Neural cell (in vitro differentiated cells): ENCODE measurements around the gene HSD11B2. TPM values are rescaled to one million over a fixed set of nuclear protein-coding genes. Genes with fewer than 3 reads are reported as not detected.

Experiments
- H2AFZ ChIP-seq: fragments of 200-600, 300-800 bp; sonication (generic), shearing (Covaris generic); 2 replicates; pipeline ENCODE4 v1.6.0; 2014; ENCODE audit warnings: low read depth, mild to moderate bottlenecking, antibody characterized with exemption, low read length, moderate library complexity
- H3F3A ChIP-seq: fragments of 200-600 bp; shearing (Covaris generic); 2 replicates; pipeline ENCODE4 v1.6.1; 2016; ENCODE audit warnings: mild to moderate bottlenecking, moderate library complexity, mixed read lengths, antibody characterized with exemption, low read length; ENCODE audit not compliant: insufficient read depth, poor library complexity, severe bottlenecking
- H3K27ac ChIP-seq: fragments of 200-600, 300-800 bp; sonication (generic), shearing (Covaris generic); 2 replicates; pipeline ENCODE4 v1.5.1; 2014; ENCODE audit warnings: mild to moderate bottlenecking, low read length, moderate library complexity
- H3K27me3 ChIP-seq: fragments of 300-800, 200-600 bp; sonication (generic), shearing (Covaris generic); 2 replicates; pipeline ENCODE4 v1.6.0; 2014; ENCODE audit warnings: mild to moderate bottlenecking, low read depth, low read length, moderate library complexity; ENCODE audit not compliant: insufficient read depth
- H3K36me3 ChIP-seq: fragments of 300-800, 200-600 bp; sonication (generic), shearing (Covaris generic); 2 replicates; pipeline ENCODE4 v1.5.1; 2014; ENCODE audit warnings: mild to moderate bottlenecking, antibody characterized with exemption, low read length, moderate library complexity; ENCODE audit not compliant: insufficient read depth
- H3K4me2 ChIP-seq: fragments of 300-800, 200-600 bp; sonication (generic), shearing (Covaris generic); 2 replicates; pipeline ENCODE4 v1.6.0; 2014; ENCODE audit warnings: mild to moderate bottlenecking, low read length
- H3K4me3 ChIP-seq: fragments of 300-800, 200-600 bp; sonication (generic), shearing (Covaris generic); 2 replicates; pipeline ENCODE4 v1.5.1; 2014; ENCODE audit warnings: mild to moderate bottlenecking, low read length, moderate library complexity
- H3K79me2 ChIP-seq: fragments of 200-600 bp; shearing (Covaris generic); replicated peaks from 2 replicates; pipeline ENCODE4 v1.6.0; 2014; ENCODE audit warnings: mild to moderate bottlenecking, low read length, moderate library complexity; ENCODE audit not compliant: insufficient read depth
- H3K9ac ChIP-seq: fragments of 300-800, 200-600 bp; sonication (generic), shearing (Covaris generic); 2 replicates; pipeline ENCODE4 v1.6.1; 2016; ENCODE audit warnings: mild to moderate bottlenecking, low read length, mixed read lengths
- H3K9me2 ChIP-seq: fragments of 200-600 bp; shearing (Covaris generic); 2 replicates; pipeline ENCODE4 v1.6.1; 2016; ENCODE audit warnings: mild to moderate bottlenecking, low read length, mixed read lengths; ENCODE audit not compliant: insufficient read depth
- H3K9me3 ChIP-seq: fragments of 200-600, 300-800 bp; sonication (generic), shearing (Covaris generic); 2 replicates; pipeline ENCODE4 v1.6.1; 2016; ENCODE audit warnings: mild to moderate bottlenecking, mixed run types, low read length, moderate library complexity, mixed read lengths
- H4K20me1 ChIP-seq: fragments of 200-600 bp; shearing (Covaris generic); 2 replicates; pipeline ENCODE4 v1.6.1; 2016; ENCODE audit warnings: mild to moderate bottlenecking, mixed run types; ENCODE audit not compliant: insufficient read depth
- CTCF ChIP-seq: fragments of 450-650 bp; IDR thresholded peaks from 2 replicates; pipeline ENCODE4 v1.5.1; 2014; ENCODE audit warnings: antibody characterized with exemption, mild to moderate bottlenecking, moderate library complexity; ENCODE audit not compliant: poor library complexity, severe bottlenecking
- EP300 ChIP-seq: fragments of 450-650 bp; conservative IDR thresholded peaks from 2 replicates; pipeline ENCODE4 v1.6.1; 2014; ENCODE audit warnings: antibody characterized with exemption, mild to moderate bottlenecking, moderate library complexity; ENCODE audit not compliant: poor library complexity, severe bottlenecking
- EZH2 ChIP-seq: fragments of 200-600, 300-800 bp; shearing (Covaris generic), sonication (generic); IDR thresholded peaks from 2 replicates; pipeline ENCODE4 v1.6.1; 2014; ENCODE audit warnings: antibody characterized with exemption, low read length, borderline replicate concordance, mild to moderate bottlenecking; ENCODE audit not compliant: insufficient read depth, poor library complexity, severe bottlenecking
- MXI1 ChIP-seq: fragments of 450-650 bp; conservative IDR thresholded peaks from 2 replicates; pipeline ENCODE4 v1.6.1; 2014; ENCODE audit warnings: antibody characterized with exemption, mild to moderate bottlenecking; ENCODE audit not compliant: poor library complexity, severe bottlenecking
- RAD21 ChIP-seq: fragments of 450-650 bp; conservative IDR thresholded peaks from 2 replicates; pipeline ENCODE4 v1.6.1; 2014; ENCODE audit warnings: antibody characterized with exemption, mild to moderate bottlenecking, moderate library complexity
- REST ChIP-seq: IDR thresholded peaks from 2 replicates; pipeline ENCODE4 v1.6.1; 2012; ENCODE audit warnings: borderline replicate concordance
- SMC3 ChIP-seq: fragments of 450-650 bp; conservative IDR thresholded peaks from 2 replicates; pipeline ENCODE4 v1.6.1; 2014; ENCODE audit warnings: antibody characterized with exemption, mild to moderate bottlenecking, moderate library complexity; ENCODE audit not compliant: poor library complexity
- TAF1 ChIP-seq: IDR thresholded peaks from 2 replicates; pipeline ENCODE4 v1.6.1; 2012; ENCODE audit warnings: low read depth
- polyA plus RNA-seq: library from polyadenylated mRNA; depleted of rRNA; stranded (reverse); fragments of >200 nt; gene quantifications from 2 replicates; pipeline ENCODE4 v1.2.3, GENCODE V29; 2014

Gene HSD11B2
- polyA plus RNA-seq, 1 donor from 2014 or later: 0.24 TPM

- no peak overlapping the region for H3K9ac ChIP-seq
- H3K27ac ChIP-seq: no peak overlapping the region
- no peaks in the 10 kb centered on the region for H4K20me1 ChIP-seq
- H2AFZ ChIP-seq: no peak overlapping the region
- no peak overlapping the region for H3K4me2 ChIP-seq
- H3K4me3 ChIP-seq: no peak overlapping the region
- H3K36me3 ChIP-seq: no peaks in the 10 kb centered on the region
- H3K27me3 ChIP-seq: no peaks in the 10 kb centered on the region
- H3F3A ChIP-seq: no peaks in the 10 kb centered on the region
- H3K9me2 ChIP-seq: no peaks in the 10 kb centered on the region
- TF ChIP-seq EP300 (no peak), CTCF (peak; percentile 54), SMC3 (peak; percentile 32), RAD21 (peak; percentile 43)
- H3K9me3 ChIP-seq: no peaks in the 10 kb centered on the region
- no peaks in the 10 kb centered on the region for H3K79me2 ChIP-seq
These were observed 31.6 kb upstream of the HSD11B2 start for GRCh38 chr16:67399218-67399733.

- Histone ChIP-seq H3K9me3 (no peaks in the 10 kb centered on the region), H3K36me3 (no peaks in the 10 kb centered on the region), H3K9me2 (no peaks in the 10 kb centered on the region), H3K4me3 (no peak overlapping the region), H3K9ac (no peak overlapping the region), H3K4me2 (no peak overlapping the region), H3K27me3 (no peaks in the 10 kb centered on the region), H3F3A (no peaks in the 10 kb centered on the region), H3K79me2 (no peaks in the 10 kb centered on the region), H2AFZ (no peak overlapping the region), H3K27ac (no peak overlapping the region), H4K20me1 (no peaks in the 10 kb centered on the region)
- no peak for TF ChIP-seq EZH2
- TF ChIP-seq REST: no peak
- TF ChIP-seq TAF1: no peak
- TF ChIP-seq SMC3: no peak
- no peak for TF ChIP-seq EP300
- no peak for TF ChIP-seq MXI1
These were observed 30.9 kb upstream of the HSD11B2 start for GRCh38 chr16:67399749-67400704.
